PC-3 (cell line): Measurements from ENCODE around the gene IGFBPL1. TPM values are rescaled to one million over a fixed set of nuclear protein-coding genes. Genes with fewer than 3 reads are reported as not detected.

Source experiments
- ATAC-seq: fragments of 200-7000 bp; cut with Tn5 transposase; 2 replicates; pipeline ENCODE4 v1.9.1; 2020; ENCODE audit warnings: mild to moderate bottlenecking, moderate library complexity
- BruUV-seq: library from RNA; stranded (reverse); fragments of 400-500 nt; replicated peaks from 2 replicates; lab custom pipeline; 2021; lab: Mats Ljungman, UMichigan
- CTCF ChIA-PET: fragments of 300-600 bp; sonication (Branson Sonifier 250); formaldehyde crosslinking; loops from one replicate; lab custom pipeline; 2022; ENCODE audit warnings: antibody characterized with exemption; lab: Charles Lee
- POLR2A ChIA-PET: fragments of 300-600 bp; sonication (Branson Sonifier 250); formaldehyde crosslinking; loops from one replicate; lab custom pipeline; 2022; ENCODE audit warnings: antibody characterized with exemption; ENCODE audit not compliant: unreplicated experiment; lab: Charles Lee
- DNase-seq: peaks from one replicate; pipeline ENCODE4 v3.0.0-alpha.2; 2015
- H2AFZ ChIP-seq: fragments of 300-600 bp; sonication (generic); 2 replicates; pipeline ENCODE4 v1.6.0; 2016; ENCODE audit warnings: antibody characterized with exemption, low read length
- H3F3A ChIP-seq: fragments of 300-600 bp; sonication (generic); one replicate; pipeline ENCODE4 v1.6.0; 2017; ENCODE audit warnings: antibody characterized with exemption, low read length, control low read depth, mild to moderate bottlenecking; ENCODE audit not compliant: unreplicated experiment
- H3K27ac ChIP-seq: fragments of 300-600 bp; sonication (generic); 2 replicates; pipeline ENCODE4 v1.5.1; 2016; ENCODE audit warnings: mild to moderate bottlenecking, low read length
- H3K27me3 ChIP-seq: fragments of 300-600 bp; sonication (generic); 2 replicates; pipeline ENCODE4 v1.6.1; 2016; ENCODE audit warnings: low read length, mixed read lengths
- H3K36me3 ChIP-seq: fragments of 300-600 bp; sonication (generic); 2 replicates; pipeline ENCODE4 v1.6.1; 2016; ENCODE audit warnings: low read depth, mixed run types, low read length, mixed read lengths
- H3K4me1 ChIP-seq: fragments of 300-600 bp; sonication (generic); 2 replicates; pipeline ENCODE4 v1.5.1; 2016; ENCODE audit warnings: low read length; ENCODE audit not compliant: insufficient read depth
- H3K4me2 ChIP-seq: fragments of 300-600 bp; sonication (generic); 2 replicates; pipeline ENCODE4 v1.6.0; 2016; ENCODE audit warnings: low read length
- H3K4me3 ChIP-seq: fragments of 300-600 bp; sonication (generic); 2 replicates; pipeline ENCODE4 v1.5.1; 2016; ENCODE audit warnings: mild to moderate bottlenecking, low read length, mixed read lengths
- H3K79me2 ChIP-seq: fragments of 300-600 bp; sonication (generic); 2 replicates; pipeline ENCODE4 v1.6.1; 2017; ENCODE audit warnings: low read length, mixed read lengths
- H3K9ac ChIP-seq: fragments of 300-600 bp; sonication (generic); 2 replicates; pipeline ENCODE4 v1.6.0; 2016; ENCODE audit warnings: mild to moderate bottlenecking, low read length
- H3K9me2 ChIP-seq: fragments of 300-600 bp; sonication (generic); replicated peaks from 2 replicates; pipeline ENCODE4 v1.6.1; 2016; ENCODE audit warnings: mixed run types, low read length, mixed read lengths
- H3K9me3 ChIP-seq: fragments of 300-600 bp; sonication (generic); 2 replicates; pipeline ENCODE4 v1.6.1; 2016; ENCODE audit warnings: low read length, mixed read lengths
- H4K20me1 ChIP-seq: fragments of 300-600 bp; sonication (generic); 2 replicates; pipeline ENCODE4 v1.6.1; 2016; ENCODE audit warnings: low read length, mixed read lengths
- CTCF ChIP-seq: fragments of 300-600 bp; sonication (generic); conservative IDR thresholded peaks from 2 replicates; pipeline ENCODE4 v1.5.1; 2017; ENCODE audit warnings: antibody characterized with exemption, low read depth, mild to moderate bottlenecking, low read length
- EZH2 ChIP-seq: fragments of 300-600 bp; sonication (generic); IDR thresholded peaks from one replicate; pipeline ENCODE4 v1.6.1; 2017; ENCODE audit warnings: antibody characterized with exemption, mild to moderate bottlenecking, low read length; ENCODE audit not compliant: unreplicated experiment
- EZH2phosphoT487 ChIP-seq: fragments of 300-600 bp; sonication (generic); IDR thresholded peaks from 2 replicates; pipeline ENCODE4 v1.6.1; 2018; ENCODE audit warnings: mild to moderate bottlenecking, antibody characterized with exemption, low read length, borderline replicate concordance
- intact Hi-C: fragments of 100-400 bp; cut with micrococcal nuclease; formaldehyde crosslinking; loops from 2 replicates; pipeline ENCODE4 v1.9.0; 2023
- total RNA-seq: library from RNA; depleted of rRNA; stranded (reverse); fragments of >200 nt; gene quantifications from 2 replicates; pipeline ENCODE4 v1.2.3, GENCODE V29; 2014

The IGFBPL1 gene
- total RNA-seq, 1 experiment from 2014 or later, result 0.66 TPM

- intact Hi-C loops, result loop anchor here (1.0 to 10.0 kb wide), 5 partner anchors 275 to 779 kb away; partner anchors contain the start of gene SHB
- BruUV-seq, result no TSS peak
- peak overlapping the region; percentile 74 for H3K4me2 ChIP-seq
- H3K9me2 ChIP-seq, result no peaks in the 10 kb centered on the region
- no peaks in the 10 kb centered on the region for H3F3A ChIP-seq
- no peak for DNase-seq
- ATAC-seq, result no peak
- peak overlapping the region; percentile 56; the same call in 1 of the 2 replicates for H2AFZ ChIP-seq
- ChIA-PET CTCF (no interaction called here), POLR2A (no interaction called here)
- H4K20me1 ChIP-seq, result no peaks in the 10 kb centered on the region
- H3K9me3 ChIP-seq, result no peaks in the 10 kb centered on the region
- TF ChIP-seq EZH2, result no peak
- no peak for TF ChIP-seq CTCF
- TF ChIP-seq EZH2phosphoT487, result no peak
- no peaks in the 10 kb centered on the region for H3K27me3 ChIP-seq
- H3K36me3 ChIP-seq, result no peaks in the 10 kb centered on the region
- H3K27ac ChIP-seq, result no peak overlapping the region
- no peaks in the 10 kb centered on the region for H3K79me2 ChIP-seq
- H3K4me3 ChIP-seq, result no peak overlapping the region
- H3K9ac ChIP-seq, result no peak overlapping the region
- H3K4me1 ChIP-seq, result peaks cover 4% of the 10 kb centered on the region; the same call in 1 of the 2 replicates
Measured at GRCh38 chr9:38363589-38363925, 60.7 kb downstream of the IGFBPL1 start.

- Histone ChIP-seq H3K4me1 (peaks cover 4% of the 10 kb centered on the region; the same call in 1 of the 2 replicates), H2AFZ (peak overlapping the region; percentile 71), H3K4me3 (0 out of 2 replicates have a peak overlapping the region, but pooled peaks have one; percentile 32), H3K4me2 (peak overlapping the region; percentile 74), H4K20me1 (no peaks in the 10 kb centered on the region), H3K79me2 (no peaks in the 10 kb centered on the region), H3K9me2 (no peaks in the 10 kb centered on the region), H3K27ac (no peak overlapping the region), H3F3A (no peaks in the 10 kb centered on the region), H3K9ac (no peak overlapping the region), H3K36me3 (no peaks in the 10 kb centered on the region), H3K27me3 (no peaks in the 10 kb centered on the region), H3K9me3 (no peaks in the 10 kb centered on the region)
- no TSS peak for BruUV-seq
- ChIA-PET POLR2A (no interaction called here), CTCF (no interaction called here)
- TF ChIP-seq EZH2 (no peak), CTCF (peak; percentile 78)
- intact Hi-C loops, result loop anchor here (1.0 to 10.0 kb wide), 5 partner anchors 275 to 778 kb away; partner anchors contain the start of gene SHB
- peak; percentile 86 for DNase-seq
- ATAC-seq, result peak; percentile 81
Measured at GRCh38 chr9:38362852-38363588, 61.2 kb downstream of the IGFBPL1 start.

- DNase-seq, result no peak
- no peaks in the 10 kb centered on the region for H3F3A ChIP-seq
- H3K4me1 ChIP-seq, result peaks cover 4% of the 10 kb centered on the region; the same call in 1 of the 2 replicates
- no peak overlapping the region for H2AFZ ChIP-seq
- no peaks in the 10 kb centered on the region for H3K36me3 ChIP-seq
- no peak overlapping the region for H3K4me2 ChIP-seq
- intact Hi-C loops, result loop anchor here (5.0 to 10.0 kb wide), 2 partner anchors 614 to 777 kb away; no protein-coding TSS in a partner anchor
- ChIA-PET CTCF (no interaction called here), POLR2A (interaction anchor here (0.7 kb wide), 1 partner anchor 210 kb away, joined by 7 read pairs; no protein-coding TSS in a partner anchor)
- H3K79me2 ChIP-seq, result no peaks in the 10 kb centered on the region
- H3K9me2 ChIP-seq, result no peaks in the 10 kb centered on the region
- BruUV-seq, result no TSS peak
- ATAC-seq, result no peak
- H4K20me1 ChIP-seq, result no peaks in the 10 kb centered on the region
- H3K27ac ChIP-seq, result no peak overlapping the region
- H3K4me3 ChIP-seq, result no peak overlapping the region
- TF ChIP-seq CTCF (no peak), EZH2phosphoT487 (no peak), EZH2 (no peak)
- no peak overlapping the region for H3K9ac ChIP-seq
- no peaks in the 10 kb centered on the region for H3K27me3 ChIP-seq
- H3K9me3 ChIP-seq, result no peaks in the 10 kb centered on the region
Measured at GRCh38 chr9:38361473-38361850, 62.8 kb downstream of the IGFBPL1 start.
